Pons (tissue), 1 donor: ENCODE data around the gene MYLK4.
"Not testable (repeated sequence)": the region's sequence is repeated elsewhere in the genome, so short reads cannot be mapped to it uniquely, and the experiment has no call there.

ENCODE experiments used
- DNase-seq: peaks from one replicate; pipeline ENCODE4 v3.0.0-alpha.2; 2016; ENCODE audit warnings: low spot score

MYLK4 gene

GRCh38 chr6:2777249-2777648 lies 26.5 kb upstream of the MYLK4 start:
- DNase-seq, result no peak

DNA sequence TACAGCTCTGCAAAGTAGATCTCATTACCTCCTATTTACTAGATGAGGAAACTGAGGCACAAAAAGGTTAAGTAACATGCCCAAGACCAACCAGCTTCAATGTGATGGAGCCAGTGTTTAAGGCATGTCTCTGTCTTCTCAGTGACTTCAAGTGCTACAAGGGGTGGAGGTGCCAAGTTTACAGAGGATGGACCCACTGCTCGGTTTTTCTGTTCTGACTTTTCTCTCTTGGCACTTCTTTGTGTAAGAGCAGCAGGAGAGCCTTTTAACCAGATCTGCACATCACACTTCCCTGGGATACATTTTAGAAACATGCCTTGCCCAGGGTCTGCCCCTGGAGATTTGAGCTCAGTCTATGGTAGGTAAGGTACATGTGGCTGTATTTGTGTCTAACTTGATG lies 24.3 kb upstream of the MYLK4 start:
- no peak for DNase-seq

DNA sequence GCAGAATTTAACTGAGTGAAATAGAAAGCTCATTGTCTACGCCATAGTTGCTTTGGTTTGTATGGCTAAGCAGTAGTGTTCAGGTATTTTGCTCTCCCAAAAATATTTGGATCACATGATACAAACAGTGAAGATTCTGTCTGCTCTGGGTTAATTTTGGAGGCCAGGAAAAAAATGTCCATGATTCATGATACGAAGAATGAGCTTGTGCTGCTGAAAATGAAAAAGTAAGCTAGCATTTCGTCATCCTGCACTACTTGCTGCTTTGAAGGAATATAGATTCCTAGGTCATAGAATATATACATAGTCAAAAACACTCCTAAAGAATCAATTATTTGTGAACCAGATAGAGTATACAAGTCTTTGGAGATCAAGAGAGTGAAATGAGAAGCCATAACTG lies 22.7 kb upstream of the MYLK4 start:
- no peak for DNase-seq

DNA sequence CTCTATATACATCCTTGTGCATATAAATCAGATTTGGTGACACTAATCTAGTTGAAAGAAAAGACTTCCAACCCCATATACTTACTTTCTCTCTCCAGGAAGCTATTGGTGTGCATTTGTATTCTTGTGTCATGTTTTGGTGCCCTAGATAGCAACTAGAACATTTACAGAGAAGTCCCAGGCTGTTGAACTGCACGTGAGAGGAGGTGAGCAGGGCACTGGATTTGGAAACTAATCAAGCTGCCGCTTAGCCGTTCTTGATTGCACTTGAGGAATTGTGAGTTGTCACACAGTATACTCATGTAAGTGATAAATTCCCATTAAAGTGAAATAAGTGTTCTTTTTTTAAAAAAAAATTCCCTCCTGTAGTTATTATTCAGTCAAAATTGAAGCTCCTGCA lies 22.1 kb upstream of the MYLK4 start:
- no peak for DNase-seq

GRCh38 chr6:2771079-2771478 lies 20.4 kb upstream of the MYLK4 start:
- no peak for DNase-seq

DNA sequence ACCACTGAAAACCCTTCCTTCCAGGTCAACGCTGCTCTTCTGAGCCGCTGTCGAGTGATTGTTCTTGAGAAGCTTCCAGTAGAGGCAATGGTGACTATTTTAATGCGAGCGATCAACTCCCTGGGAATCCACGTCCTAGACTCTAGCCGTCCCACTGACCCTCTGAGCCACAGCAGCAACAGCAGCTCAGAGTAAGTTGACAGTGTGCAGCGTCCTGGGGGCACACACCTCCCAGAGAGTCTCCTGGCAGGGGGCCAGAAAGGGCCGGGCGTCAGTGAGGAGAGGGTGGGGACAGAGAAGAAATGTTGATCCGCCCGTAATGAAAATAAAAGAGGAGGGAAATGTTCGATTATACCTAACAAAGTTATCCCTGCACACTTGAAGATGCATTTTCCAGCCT lies 19.4 kb upstream of the MYLK4 start:
- no peak for DNase-seq

DNA sequence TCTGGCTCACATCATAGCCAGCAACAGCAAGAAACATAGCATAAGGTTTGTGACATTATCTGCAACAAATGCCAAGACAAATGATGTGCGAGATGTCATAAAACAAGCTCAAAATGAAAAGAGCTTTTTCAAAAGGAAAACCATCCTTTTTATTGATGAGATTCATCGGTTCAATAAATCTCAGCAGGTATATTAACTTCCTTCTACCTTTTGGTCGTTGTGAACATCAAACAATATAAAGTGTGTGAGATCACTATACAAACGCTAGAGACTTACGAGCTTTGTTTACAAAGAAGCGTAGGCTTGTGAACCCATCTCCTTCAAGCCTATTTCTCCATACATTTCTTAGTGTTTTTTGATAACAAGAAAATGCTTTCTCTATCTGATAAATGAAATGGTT lies 18.0 kb upstream of the MYLK4 start:
- no peak for DNase-seq

DNA sequence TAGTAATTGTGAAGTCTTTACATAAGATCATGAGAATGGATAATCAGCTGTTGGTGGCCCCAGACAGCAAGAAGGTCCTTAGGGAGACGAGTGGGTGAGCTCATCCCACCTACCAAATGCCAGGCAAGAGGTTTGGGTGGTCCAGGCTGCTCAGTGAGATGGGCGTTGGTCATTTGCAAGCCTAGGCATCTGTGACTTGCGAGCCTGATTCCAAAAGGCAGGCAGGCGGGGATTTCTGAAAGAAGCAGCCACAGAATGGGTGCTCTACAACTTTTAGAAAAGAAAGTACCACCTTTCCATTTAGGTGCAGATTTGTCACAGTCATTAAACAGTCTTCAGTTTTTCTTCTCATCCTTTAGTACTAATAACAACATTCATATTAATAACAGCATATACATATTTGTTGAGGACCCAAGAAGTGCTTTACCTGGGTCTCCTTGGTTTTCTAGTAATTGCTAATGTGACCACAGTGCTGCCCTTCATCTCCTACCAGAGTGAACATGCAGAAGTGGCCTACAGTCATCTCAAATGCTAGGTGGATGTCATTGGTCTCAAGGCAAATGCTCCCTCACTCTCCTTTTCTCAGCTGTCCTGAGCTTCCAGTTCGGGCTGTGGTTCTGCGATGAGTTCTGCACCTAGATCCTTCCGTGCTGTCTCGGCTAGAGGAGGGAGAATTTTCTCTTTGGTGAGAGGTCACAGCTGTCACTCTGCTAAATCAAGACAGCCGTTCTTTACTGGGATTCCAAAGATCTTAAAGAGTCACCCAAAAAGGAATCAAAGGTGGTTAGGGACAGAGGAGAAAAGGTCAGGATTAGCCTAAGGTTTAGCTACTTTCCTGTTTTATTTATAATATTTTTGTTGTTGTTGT lies 17.2 kb upstream of the MYLK4 start:
- DNase-seq, result no peak

DNA sequence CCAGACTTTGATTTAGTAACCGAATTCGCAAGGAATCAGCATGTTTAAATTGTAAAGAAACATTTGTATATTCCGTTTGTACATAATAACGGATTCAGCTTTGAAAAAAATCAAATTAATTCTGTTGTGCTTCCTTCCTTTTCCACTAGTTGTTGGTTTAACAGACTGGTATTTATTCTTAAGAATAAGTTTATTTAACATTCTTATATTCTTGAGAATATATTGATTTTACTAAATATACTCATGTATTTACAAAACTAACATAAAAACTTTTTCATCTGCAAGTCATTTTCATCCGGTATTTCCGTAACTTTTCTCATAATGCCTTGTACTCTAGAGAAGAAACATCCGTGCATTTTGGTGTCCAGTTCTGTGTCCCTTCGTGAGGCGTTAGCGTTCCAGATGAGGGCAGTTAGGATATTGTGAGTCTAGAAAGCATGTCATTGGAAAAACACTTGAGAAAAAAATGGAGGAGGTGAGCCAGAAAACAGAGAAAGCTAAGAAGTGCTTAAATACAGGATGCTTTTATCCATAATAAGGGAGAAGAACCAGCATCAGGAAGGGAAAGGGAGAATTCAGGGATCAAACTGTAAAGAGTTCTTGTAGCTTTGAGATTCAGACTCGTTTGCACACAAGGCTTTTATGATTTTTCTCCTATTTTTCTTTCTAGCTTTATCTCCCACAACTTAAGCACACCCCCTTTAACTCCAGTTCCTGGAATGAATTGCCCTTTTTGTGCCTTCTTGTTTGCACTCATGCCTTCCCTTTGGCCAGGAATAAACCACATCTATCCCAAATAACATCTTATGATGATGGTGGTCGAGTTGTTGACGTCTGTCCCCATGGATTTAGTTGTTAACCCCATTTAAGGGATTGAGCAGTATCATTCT lies 16.3 kb upstream of the MYLK4 start:
- no peak for DNase-seq

GRCh38 chr6:2765896-2766766 lies 15.4 kb upstream of the MYLK4 start:
- no peak for DNase-seq

- DNase-seq, result peak; percentile 99
Measured at GRCh38 chr6:2765166-2765895, 14.6 kb upstream of the MYLK4 start, which contains the start of gene WRNIP1. Gene WRNIP1, plus strand, starts transcription at chr6:2765393. Its CDS starts 230 bp downstream, at chr6:2765623.

DNA sequence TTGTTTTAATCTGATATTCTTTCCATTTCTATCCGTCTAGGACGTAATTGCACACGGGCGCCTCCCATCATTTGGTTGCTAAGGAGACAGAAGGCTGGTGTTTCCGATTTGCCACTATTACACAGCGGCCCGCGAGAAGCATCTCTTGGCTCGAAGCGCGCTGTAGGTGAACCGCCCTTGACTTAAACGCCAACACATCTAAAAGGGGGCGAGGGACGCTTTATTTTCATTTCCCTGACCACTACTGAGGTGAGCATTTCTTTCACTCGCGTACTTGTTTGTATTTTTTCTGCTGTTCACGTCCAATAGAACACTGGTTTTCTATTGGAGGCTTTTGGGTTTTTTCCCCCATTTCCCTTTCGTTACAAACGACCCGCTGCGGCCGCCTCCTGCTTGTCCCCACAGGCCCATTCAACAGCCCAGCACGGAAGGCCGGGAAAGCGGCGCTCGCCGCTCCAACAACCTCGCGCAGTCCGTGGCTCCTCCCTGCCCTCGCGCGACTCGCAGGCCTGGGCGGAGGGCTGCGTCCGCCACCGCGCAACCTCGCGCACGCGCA lies 14.0 kb upstream of the MYLK4 start:
- DNase-seq, result peak; percentile 84

DNA sequence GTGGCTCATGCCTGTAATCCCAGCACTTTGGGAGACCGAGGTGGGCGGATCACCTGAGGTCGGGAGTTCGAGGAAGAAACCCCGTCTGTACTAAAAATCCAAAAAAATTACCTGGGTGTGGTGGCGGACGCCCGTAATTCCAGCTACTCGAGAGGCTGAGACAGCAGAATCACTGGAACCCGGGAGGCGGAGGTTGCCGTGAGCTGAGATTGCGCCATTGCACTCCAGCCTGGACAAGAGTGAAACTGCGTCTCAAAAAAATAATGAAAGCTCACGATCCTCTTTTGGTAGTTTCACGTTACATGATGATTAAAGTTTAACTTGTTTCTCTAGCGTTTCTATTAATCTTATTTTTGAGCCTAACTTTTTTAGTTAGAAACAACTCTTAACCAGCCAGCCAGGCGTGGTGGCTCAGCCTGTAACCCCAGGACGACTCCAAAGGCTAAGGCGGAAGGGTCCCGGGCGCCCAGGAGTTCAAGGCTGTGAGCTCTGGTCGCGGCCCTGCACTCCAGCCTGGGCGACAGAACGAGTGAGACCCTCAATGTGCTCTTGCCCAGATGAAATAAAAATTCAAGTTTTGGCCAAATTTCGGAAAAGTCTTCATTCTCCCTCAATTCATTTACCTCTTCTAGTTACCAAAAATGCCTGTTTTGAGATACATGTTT lies 13.3 kb upstream of the MYLK4 start:
- no peak for DNase-seq

DNA sequence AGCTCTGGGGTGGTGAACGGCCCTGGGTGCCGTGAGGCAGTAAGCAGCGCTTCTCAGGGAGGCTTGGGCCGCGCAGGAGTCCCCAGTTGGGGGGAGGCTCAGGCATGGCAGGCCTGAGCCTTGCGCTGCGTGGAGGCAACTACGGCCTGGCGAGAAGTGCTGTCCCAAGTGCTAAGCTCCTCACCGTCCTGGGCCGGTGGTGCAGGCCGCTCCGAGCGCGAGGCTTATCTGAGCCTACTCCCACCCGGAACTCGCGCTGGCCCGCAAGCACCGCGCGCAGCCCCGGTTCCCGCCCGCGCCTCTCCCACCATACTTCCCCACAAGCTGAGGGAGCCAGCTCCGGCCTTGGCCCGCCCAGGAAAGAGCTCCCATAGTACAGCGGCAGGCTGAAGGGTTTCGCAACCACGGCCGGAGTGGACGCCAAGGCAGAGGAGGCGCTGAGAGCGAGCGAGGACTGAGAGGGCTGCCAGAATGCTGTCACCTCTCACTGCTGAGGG lies 12.7 kb upstream of the MYLK4 start:
- DNase-seq, result no peak

DNA sequence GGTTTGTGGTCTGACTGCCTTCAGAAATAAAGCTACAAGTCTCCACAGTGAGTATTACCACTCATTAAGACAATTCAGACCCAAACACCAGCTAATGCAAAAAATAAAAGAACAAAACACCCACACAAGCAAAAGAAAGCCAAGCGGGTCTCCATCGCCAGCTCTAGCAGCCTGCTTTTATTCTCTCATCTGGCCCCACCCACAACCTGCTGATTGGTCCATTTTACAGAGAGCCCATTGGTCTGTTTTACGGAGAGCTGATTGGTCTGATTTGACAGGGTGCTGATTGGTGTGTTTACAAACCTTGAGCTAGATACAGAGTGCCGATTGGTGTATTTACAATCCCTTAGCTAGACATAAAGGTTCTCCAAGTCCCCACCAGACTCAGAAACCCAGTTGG lies 12.1 kb upstream of the MYLK4 start:
- DNase-seq, result not testable (repeated sequence)

GRCh38 chr6:2760882-2761842 lies 10.4 kb upstream of the MYLK4 start:
- no peak for DNase-seq

DNA sequence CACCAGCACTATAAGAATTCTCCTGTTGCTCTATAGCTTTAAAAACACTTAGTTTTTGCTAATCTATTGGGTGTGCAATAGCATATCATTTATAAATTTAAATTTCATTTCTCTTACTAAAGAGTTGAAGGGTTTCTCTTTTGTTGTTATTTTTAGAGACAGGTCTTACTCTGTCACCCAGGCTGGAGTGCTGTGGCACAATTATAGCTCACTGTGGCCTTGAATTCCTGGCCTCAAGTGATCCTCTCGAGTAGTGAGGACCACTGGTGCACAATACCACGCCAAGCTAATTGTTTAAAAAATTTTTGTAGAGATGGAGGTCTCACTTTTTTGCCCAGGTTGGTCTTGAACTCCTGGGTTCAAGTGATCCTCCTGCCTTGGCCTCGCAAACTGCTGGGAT lies 8.3 kb upstream of the MYLK4 start:
- no peak for DNase-seq

DNA sequence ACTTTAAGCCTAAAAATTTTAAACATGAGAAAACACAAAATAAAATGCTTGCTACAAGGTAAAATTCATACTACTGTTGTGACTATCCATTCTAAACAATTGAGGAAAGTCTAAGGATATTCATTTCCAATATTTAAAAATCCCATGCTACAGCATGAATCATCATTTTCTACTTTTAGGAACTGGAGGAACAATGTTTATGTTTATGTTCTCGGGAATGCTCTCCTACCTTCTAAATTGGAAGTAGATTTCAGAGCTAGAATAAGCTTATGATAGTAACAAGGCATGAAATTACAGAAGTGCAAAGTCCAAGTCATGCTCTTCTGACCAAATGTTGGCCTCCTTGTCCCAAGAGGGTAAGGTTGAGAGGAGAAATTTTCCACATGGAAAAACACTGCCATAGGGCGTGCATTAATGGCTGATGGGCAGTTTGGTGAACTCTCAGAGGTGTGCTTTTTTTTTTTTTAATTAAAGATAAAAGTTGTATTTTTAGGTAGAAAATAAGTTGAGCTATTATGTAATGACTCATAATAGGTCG lies 6.0 kb upstream of the MYLK4 start:
- DNase-seq, result no peak

DNA sequence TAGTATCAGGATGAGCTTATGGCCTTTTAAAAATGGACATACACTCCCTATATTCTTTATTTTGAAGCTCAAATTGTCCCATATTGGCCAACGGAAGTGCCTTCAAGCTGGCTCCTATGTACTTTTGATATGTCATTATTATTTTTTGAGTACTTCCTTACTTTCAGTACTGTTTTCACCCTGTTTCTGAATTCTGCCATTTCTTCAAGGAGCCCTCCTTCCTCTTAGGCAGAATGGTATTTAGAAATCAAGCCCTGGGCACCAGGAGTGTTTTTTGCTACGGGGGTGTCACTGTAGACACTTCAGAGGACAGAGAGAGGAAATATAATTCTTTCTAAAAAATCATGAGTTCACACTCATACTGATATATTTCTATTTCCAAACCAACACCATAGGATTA lies 5.5 kb upstream of the MYLK4 start:
- no peak for DNase-seq
